22Rv1 (cell line): ENCODE results near the gene IL22RA2.
A peak's percentile ranks its signal among the peaks of the same experiment; 100 is the strongest.

Experiments
- CTCF ChIP-seq: fragments of 450-650 bp; IDR thresholded peaks from 2 replicates; pipeline ENCODE4 v1.5.1; 2017; ENCODE audit warnings: mild to moderate bottlenecking
- ZFX ChIP-seq: fragments of 450-650 bp; IDR thresholded peaks from 2 replicates; pipeline ENCODE4 v1.6.1; 2017; ENCODE audit warnings: antibody characterized with exemption, borderline replicate concordance

DNA sequence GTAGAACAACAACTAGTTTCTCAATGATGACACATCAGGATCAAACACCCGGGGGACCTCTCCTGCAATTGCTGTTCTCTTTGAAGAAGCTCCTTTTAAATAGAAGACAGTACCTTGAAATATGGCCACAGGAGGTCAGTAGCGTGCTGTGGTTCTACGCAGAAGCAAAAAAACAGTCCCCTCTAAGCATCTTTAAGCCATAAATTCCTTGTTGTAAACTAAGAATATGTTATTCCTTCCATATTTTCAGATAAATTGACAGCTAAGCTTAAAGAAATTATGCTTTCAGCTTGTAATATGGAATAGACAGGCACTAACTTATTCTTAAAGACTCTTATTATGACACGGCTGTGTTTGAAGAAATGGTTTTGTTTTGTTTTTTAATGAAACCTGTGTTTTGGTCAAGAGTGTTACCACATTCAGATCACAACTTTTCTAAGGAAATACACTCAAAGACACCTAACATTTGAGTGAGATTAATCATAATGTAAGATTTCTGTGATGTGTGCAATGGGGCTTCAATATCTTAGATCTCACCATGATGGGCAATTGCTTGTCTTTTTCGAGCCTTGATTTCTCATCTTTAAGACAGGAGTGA, 78.9 kb downstream of the IL22RA2 start:
- TF ChIP-seq CTCF (peak; percentile 86), ZFX (no peak)
